ENCODE data around the gene METTL8.
"Not testable (repeated sequence)": the region's sequence is repeated elsewhere in the genome, so short reads cannot be mapped to it uniquely, and the experiment has no call there.

The METTL8 gene

DNA sequence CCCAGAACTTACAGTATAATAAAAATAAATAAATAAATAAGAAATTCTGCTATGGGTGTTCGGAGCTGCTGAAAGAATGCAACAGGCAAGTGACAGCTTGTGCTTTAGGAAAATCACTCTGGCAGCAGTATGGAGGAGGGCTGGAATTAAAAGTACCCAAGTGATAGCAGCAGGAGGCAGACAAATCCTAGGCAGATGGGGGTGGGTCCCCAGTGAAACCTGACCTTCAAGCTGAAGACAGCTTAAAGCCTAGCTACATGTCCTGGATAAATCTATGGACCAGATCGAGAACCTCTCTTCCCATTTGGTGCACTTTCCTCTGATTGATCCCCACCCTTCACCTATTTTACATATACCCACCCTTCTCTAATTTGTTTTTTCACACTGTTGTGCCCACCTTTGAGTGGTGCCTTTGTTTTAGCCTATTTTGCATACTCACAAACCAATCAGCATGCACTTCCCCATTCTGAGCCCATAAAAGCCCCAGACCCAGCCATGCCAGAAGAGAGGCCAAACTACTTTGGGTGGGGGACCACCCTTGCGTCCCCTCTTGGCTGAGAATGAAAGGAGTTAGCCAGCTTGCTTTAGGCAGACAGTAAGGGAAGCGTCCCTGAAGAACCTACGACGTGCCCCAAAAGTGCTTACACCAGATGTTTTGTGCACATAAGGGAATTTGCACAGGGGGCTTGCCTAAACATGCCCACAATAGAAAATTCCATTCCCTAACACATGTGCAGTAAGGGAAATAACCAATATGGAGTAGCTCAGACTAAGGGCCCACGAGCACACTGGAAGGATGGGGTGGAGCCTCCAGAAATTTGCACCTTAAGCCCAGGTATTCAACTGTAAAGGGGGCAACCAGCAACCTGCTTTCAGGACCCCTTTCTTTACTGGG, 3.0 kb downstream of the METTL8 start:
- DNase-seq: no peak

DNA sequence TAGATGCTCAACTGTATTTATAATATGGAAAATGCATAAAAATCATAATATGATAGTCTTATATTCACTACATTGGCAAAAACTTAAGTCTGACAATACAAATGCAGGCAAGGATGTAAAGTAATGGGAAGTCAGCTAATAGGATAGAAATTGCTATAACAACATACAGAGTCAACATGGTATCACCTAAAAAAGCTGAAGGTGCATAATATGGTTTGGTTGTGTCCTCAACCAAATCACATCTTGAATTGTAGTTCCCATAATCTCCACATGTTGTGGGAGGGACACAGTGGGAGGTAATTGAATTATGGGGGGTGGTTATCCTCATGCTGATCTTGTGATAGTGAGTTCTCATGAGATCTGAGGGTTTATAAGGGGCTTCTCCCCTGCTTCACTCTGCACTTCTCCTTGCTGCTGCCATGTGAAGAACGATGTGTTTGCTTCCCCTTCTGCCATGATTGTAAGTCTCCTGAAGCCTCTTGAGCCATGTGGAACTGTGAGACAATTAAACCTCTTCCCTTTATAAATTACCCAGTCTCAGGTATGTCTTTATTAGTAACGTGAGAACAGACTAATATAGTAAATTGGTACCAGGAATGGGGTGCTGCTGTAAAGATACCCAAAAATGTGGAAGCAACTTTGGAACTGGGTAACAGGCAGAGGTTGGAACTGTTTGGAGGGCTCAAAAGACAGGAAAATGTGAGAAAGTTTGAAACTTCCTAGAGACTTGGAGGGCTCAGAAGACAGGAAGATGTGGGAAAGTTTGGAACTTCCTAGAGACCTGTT, 10.9 kb downstream of the METTL8 start:
- not testable (repeated sequence) for DNase-seq

DNA sequence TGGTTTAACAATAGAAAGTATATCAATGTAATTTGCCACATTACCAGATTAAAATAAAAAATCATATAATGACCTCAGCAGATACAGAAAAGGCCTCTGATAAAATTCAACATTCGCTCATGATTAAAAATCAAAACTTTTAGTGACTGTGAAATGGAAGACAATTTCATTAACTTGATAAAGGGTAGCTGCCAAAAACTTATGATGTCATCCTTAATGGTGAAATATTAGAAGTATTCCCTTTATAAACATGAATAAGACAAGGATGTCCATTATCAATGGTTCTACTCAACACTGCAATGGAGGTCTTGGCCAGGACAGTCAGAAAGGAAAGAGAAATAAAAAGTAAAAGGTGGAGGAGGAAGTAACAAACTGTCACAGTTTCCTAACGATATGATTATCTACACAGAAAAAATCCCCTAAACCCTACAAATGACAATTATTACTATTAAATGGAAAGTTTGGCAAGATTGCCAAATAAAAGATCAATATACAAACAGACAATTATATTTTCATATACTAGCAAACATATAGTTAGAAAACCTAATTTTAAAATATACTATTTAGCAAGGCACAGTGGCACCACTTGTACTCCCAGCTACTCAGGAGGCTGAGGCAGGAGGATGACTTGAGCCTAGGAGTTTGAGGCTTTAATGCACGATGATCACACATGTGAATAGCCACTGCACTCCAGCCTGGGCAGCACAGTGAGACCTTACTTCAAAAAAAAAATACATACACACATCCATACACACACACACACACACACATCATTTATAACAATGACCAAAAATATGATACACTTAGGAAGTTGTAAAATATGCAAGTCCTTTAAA, 12.8 kb downstream of the METTL8 start:
- DNase-seq: no peak

DNA sequence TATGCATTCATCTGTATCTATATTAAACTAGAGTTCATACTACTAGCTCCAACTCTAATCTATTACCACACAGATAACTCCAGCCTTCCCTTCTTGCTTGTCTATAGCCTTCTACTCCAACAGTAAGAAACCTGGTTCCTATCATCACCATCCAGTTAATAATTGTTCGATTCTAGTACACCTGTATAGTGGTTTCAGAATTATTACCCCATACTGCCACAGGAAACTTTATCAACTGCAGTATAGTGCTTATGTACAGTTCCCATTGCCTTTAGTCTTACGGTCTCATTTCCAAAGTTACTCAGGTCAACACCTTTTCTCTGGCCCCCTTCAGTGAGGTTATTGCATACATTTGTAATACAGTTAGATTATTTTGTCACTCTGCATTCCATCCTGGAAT, 14.5 kb downstream of the METTL8 start:
- no peak for DNase-seq

DNA sequence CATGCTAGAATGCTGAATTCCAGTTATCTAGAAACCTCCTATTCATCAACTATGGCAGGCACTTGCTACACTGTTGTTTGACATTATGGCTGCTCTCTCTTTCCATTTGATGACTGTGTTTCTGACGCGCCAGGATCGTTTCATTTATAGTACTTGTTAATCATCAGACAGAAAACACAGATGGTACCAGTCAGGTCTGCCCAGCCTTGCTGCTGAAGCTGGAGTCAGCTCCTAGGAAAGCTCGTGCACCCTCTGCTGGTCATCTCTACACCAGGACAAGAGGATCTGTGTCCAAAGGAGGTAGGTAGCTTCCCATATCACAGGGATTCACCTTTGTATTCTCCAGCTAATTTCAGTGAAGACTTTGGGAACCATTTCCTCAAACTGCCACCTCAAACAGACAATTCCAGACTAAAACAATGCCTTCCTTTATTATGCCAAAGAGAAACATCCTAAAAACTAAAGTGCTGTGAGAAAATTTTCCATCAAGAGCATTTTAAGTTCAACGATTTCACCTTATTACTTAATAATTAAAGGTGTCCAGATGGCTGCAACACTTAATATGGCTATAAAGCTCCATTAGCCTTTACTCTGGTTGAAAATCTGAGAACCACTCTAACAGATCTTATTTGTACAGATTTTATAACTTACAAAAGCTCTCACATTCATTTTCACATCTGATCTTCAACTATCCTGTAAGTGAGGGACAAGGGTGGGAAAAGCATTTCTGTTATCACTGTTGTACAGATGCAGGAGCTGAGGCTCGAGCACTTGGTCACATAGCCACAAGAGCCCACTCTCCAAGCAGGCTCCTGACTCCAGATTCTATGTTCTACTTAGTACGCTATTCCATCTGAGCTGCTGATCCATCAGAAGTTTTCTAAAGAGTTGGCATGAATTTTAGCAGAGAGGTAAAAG, 17.5 kb downstream of the METTL8 start:
- DNase-seq: peak in 57 of 58 donors; percentile 1 to 93 (median 73)

DNA sequence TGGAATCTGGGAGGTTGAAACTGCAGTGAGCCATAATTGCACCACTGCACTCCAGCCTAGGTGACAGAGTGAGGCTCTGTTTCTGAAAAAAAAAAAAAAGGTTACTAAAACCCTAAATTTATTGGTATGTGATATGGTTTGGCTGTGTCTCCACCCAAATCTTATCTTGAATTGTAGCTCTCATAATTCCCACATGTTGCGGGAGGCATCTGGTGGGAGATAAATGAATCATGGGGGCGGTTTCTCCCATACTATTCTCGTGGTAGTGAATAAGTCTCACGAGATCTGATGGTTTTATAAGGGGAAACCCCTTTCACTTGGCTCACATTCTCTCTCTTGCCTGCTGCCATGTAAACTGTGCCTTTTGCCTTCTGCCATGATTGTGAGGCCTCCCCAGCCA, 19.1 kb downstream of the METTL8 start:
- DNase-seq: not testable (repeated sequence)

DNA sequence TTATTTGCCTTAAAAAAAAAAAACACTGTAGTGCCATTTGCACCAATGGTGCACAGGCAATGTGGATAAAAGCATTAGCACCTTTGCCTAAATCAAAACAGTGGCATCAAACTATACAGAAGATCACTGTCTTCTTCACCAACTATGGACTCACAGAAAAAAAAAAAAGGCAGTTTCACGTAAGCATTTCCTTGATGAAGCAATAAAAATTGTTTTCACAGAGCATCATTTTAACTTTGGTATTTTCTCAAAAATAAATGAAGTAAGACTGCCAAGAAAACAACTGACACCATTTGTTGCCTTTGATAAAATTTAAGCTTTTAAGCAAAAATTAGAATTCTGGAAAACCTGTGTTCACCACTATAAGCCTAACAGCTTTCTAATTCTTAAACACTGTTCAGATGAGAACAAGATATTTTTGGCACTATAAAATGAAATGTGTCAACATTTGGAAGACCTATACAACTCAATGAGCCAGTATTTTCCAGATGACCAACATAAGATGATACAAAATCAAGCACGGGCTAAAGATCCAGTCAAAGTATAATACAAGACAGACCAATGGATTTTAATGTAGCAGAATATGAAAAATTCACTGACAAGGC, 21.1 kb downstream of the METTL8 start:
- DNase-seq: no peak

DNA sequence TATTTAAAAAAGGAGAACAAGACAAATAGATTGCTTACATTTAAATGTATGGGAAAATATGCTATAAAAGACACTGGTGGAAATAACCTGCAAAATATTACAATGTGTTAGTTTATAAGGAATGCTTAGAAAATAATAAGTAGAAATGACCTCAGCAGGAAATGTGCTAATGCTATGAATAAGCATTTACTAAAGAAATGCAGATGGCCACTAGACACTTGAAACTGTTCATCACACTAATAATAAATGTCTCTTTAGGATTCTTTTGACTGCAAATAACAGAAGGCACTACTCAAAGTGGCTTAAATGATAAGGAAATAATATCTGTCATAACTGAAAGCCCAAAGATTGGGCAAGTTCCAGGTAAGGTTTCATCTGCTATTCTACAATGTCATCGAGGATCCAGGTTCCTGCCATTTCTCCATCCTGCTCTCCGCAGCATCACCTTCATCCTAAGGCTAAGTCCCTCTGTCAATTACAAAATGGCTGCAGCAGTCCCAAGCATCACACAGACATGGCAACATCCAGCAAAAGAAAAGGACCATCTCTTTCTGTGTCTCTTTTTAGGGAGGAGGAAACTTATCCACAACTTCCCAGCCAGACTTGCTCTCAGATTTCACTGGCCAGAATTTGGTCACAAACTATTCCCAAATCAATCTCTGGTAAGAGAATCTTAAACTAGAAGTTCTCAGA, 21.9 kb downstream of the METTL8 start:
- no peak for DNase-seq

DNA sequence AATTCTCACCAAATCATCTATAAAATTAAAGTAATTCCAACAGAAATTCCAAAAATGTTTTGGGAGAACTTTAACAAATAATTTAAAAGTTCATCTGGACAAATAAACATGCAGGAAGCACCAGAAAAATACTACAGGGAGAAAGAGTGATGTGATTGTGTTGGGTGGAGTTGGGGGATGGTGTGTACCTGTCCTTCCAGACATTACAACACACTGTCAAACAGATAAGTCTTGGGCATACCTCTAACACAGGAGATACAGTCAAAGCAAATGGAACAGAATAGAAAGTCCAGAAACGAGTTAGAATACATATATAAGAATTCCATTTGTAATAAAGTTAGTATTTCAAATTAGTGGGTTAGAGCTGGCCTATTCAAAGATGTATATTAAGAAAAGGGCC, 22.6 kb downstream of the METTL8 start:
- DNase-seq: no peak

DNA sequence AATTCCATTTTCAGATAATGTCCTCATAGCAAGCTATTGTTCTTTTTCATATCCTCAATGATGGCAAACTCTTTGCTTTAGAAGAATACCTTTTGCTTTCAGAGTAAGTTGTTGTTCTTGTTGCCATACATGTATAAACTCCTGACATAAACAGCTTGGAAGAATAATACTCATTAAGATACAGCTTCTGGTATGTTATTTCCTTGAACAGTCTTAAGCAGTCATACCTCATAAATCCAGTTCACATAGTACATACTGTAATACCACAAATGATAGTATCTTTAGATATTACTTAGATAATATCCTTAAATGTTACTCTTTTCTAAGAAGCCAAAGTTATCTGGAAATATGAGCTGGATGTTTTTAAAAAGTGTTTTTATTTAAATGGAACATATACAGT, 23.2 kb downstream of the METTL8 start:
- no peak for DNase-seq

DNA sequence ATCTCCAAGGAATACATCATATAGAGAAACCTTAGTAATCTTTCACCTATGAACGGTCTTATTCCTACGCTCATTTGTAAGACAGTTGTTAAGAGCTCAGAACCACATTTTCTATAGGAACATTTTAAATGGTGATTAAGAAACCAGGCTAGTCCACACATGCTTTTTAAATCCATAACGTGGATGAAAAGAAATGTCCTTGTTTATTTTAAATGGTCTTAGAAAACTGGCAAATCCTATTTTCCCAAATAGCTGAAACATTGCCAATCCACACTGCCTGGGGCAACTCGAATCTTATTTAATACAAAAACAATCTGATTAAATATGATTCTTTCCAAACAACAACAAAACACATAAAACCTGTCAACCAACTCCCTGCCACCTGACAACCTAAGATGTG, 23.7 kb downstream of the METTL8 start:
- DNase-seq: no peak

DNA sequence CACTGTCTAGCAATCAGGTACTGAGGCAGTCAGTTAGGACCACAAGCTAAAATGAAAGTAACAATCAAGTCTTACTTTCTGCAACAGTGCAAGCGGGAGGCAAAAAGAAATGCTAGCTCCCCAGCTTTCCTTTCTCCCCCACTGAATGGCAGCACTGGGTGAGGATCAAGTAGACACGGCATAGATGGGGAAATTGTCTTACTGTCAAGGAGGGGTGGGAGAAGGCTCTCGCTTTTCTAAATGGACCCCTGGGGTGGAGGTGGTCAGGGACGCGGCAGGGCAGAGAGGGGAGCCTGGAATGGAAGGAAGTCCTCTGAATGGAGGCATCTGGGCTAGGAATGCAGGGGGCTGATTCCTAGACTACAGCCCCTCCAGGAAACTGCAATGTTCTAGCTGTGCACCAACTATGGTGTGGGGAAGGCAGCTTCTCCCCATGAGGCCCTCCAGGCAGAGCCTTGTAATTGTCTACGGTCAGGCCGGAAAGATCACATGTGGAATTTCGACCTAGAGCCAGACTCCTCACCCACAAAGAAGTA, 24.3 kb downstream of the METTL8 start:
- peak in 1 of 58 donors; percentile 2 for DNase-seq

DNA sequence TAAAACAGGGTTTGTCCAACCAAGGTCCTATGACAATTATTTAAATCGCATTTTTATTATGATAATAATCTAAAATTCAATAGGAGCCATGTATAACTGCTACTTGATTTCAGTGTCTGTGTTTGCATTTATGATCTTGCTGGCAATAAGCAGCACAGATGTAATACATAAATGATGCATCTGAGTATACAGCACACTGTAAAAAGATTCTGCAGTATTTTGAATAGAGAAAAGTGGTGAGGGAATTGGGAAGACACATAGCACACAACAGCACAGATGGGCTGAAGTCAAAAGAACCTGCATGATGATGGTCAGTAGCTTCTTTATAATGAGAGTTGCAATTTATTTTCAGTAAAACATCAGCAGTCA, 26.1 kb downstream of the METTL8 start:
- no peak for DNase-seq

DNA sequence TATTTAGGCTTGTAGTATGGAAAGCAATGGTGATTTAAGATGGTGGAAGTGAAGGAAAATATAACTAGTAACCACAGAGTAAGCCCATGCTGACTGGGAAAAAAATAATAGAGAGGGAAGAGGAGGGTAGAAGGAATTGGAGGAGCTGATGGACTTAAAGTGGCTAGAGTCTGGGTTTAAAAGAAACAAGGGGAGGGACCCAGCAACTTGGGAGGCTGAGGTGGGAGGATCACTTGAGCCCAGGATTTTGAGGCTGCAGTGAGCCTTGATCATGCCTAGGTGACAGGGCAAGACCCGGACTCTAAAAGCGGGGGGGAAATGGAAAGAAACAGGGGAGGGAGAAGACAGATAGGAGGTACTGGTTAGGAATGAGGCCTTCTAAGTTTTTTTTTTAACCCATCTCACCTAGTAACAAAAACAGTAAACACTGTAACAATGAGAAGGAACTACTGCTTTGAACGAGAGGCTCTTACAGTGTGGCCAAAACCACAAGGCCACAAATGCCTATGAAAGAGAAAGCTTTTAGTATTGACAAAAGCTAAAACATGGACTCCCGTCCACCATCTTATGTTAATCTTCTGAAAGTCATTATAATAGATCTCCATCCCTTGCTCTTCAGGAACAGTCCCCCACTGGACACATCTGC, 26.6 kb downstream of the METTL8 start:
- DNase-seq: no peak

DNA sequence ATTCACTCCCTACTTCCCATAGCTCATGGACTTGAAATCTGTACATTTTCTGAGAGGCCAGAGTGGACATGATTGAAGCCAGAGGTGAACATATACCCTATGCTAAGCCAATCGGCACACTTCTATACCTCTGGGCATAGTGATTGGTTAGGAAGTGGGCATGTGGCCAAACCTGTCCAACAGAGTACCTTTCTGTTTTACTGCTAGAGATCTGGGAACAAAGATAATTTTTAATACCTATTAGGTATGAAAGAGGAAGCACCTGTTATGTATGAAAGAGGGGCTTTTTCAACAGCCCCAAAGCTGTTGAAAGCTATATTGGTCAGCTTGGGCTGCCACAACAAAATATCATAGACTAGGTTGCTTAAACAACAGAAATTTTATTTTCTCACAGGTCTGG, 27.7 kb downstream of the METTL8 start:
- DNase-seq: no peak

DNA sequence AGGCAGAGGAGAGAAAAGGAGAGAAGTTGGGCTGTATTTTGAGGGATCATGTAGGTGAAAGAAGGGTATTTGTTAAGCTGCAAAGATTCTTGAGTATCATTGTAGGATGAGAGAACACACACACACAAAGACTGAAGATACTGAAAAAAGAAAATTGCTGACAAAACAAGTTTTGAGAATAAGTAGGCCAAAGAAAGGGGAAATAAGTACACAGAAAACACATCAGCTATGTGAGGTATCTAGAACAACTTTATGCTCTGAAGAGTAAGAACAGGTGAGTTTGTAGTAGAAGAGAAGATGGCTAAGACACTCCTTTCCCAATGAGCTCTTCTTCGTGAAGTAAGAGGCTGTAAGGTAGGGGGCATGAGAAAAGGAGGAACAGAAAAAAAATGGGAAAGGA, 28.2 kb downstream of the METTL8 start:
- no peak for DNase-seq

DNA sequence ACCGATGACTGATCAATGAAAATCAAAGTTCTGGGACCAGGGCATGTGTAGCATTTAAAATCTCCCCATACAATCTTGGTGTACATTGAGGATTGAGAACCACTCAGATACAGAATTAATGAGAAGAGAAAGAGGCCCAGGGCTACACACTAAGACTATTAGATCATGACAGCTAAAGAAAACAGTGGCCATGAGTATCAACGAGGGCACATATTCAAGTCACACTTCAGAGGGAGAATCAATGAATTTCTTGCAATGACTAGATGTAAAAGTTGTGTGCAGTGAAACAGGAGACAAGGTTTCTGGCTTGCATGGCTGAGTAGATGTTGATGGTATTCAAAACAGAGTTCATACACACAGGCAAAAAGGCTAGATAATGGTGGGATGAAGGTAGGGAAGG, 29.1 kb downstream of the METTL8 start:
- no peak for DNase-seq

DNA sequence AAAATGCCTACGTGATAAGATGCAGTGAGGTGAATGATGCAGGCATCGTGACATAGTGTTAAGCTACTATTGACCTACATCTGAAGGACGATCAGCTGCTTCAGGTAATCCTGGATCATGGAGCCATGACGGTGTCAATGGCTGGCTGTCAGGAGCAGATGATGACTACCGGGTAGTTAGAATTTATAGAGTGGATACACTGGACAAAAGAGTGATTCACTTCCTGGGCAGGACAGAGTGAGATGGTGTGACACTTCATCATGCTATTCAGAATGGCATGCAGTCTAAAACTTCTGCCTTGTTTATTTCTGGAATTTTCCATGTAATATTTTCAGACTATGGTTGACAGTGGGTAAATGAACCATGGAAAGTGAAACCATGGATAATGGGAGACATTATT, 29.5 kb downstream of the METTL8 start:
- DNase-seq: no peak

All from anterior cingulate cortex (tissue), 58 donors.